Stomach smooth muscle (tissue), 2 donors: ENCODE measurements around the gene ZNF578.
"Not testable (repeated sequence)": the region's sequence is repeated elsewhere in the genome, so short reads cannot be mapped to it uniquely, and the experiment has no call there.

ENCODE experiments used
- H3K27ac ChIP-seq: one replicate; pipeline ENCODE4 v1.7.0; 2013; ENCODE audit warnings: mild to moderate bottlenecking, low read length, inconsistent platforms
- H3K27me3 ChIP-seq, 2 donors: one replicate each; pipeline ENCODE4 v1.7.0; 2013; ENCODE audit warnings: low read length in 2 of 2; ENCODE audit not compliant: insufficient read depth in 2 of 2, control insufficient read depth in 1 of 2
- H3K36me3 ChIP-seq, 2 donors: one replicate each; pipeline ENCODE4 v1.7.0; 2013; ENCODE audit warnings: low read length in 2 of 2; ENCODE audit not compliant: control insufficient read depth in 2 of 2, insufficient read depth in 2 of 2
- H3K4me1 ChIP-seq: one replicate; pipeline ENCODE4 v1.7.0; 2013; ENCODE audit warnings: low read length; ENCODE audit not compliant: control insufficient read depth, insufficient read depth
- H3K4me3 ChIP-seq, 2 donors: one replicate each; pipeline ENCODE4 v1.7.0; 2013; ENCODE audit warnings: low read length in 2 of 2
- H3K9ac ChIP-seq, 2 donors: one replicate each; pipeline ENCODE4 v1.7.0; 2013; ENCODE audit warnings: low read length in 2 of 2, mild to moderate bottlenecking in 1 of 2
- H3K9me3 ChIP-seq, 2 donors: one replicate each; pipeline ENCODE4 v1.7.0; 2013; ENCODE audit warnings: low read length in 2 of 2; ENCODE audit not compliant: control insufficient read depth in 2 of 2
- donor health status: healthy.
- donor health status: Pancreatic carcinoma.

Gene ZNF578

DNA sequence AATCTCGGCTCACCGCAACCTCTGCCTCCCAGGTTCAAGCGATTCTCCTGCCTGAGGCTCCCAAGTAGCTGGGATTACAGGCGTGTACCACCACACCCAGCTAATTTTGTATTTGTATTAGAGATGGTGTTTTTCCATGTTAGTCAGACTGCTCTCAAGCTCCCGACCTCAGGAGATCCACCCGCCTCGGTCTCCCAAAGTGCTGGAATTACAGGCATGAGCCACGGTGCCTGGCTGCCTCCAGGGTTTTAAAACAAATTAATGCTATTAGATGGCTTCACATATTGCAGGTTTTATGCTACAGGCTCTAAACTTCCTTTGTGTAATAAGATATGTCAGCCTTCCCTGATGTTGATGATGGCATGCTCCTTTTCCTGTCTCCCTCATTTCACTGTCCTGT is 108.3 kb downstream of the ZNF578 start:
- not testable (repeated sequence) for H3K9me3 ChIP-seq, H3K4me3 ChIP-seq, H3K9ac ChIP-seq, H3K4me1 ChIP-seq, H3K27ac ChIP-seq, H3K27me3 ChIP-seq
- H3K36me3 ChIP-seq, result peaks cover 0 to 12% of the 10 kb centered on the region in 2 donors
